ENCODE measurements around the gene HOXB4. TPM values are rescaled to one million over a fixed set of nuclear protein-coding genes. Genes with fewer than 3 reads are reported as not detected.

Gene HOXB4
- total RNA-seq, 1 experiment from 2014 or later: 27.9 TPM

DNA sequence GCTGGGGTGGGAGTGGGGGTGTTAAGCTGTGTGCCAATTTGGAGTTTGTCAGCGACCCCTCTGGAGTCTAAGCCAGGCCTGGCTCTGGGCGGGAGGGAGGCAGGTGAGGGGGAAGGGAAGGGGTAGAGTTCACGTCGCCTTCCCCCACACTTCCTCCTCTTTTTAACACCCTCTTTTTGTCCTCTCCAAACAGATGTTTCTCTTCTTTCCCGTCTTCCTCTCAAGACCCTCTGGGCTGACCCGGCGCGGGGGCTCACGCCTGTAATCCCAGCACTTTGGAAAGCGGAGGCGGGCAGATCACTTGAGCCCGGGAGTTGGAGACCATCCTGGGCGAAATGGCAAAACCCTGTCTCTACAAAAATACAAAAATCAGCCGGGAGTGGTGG, 50.6 kb downstream of the HOXB4 start:
- in situ Hi-C loops (cut with HindIII; ENCODE audit: low pct_unique_long_range_greater_than_20kb, low sequenced_read_pairs) (no loop called here), intact Hi-C loops (cut with micrococcal nuclease; ENCODE audit: unreplicated experiment) (no loop called here)
- TF ChIP-seq, protein P1, sequence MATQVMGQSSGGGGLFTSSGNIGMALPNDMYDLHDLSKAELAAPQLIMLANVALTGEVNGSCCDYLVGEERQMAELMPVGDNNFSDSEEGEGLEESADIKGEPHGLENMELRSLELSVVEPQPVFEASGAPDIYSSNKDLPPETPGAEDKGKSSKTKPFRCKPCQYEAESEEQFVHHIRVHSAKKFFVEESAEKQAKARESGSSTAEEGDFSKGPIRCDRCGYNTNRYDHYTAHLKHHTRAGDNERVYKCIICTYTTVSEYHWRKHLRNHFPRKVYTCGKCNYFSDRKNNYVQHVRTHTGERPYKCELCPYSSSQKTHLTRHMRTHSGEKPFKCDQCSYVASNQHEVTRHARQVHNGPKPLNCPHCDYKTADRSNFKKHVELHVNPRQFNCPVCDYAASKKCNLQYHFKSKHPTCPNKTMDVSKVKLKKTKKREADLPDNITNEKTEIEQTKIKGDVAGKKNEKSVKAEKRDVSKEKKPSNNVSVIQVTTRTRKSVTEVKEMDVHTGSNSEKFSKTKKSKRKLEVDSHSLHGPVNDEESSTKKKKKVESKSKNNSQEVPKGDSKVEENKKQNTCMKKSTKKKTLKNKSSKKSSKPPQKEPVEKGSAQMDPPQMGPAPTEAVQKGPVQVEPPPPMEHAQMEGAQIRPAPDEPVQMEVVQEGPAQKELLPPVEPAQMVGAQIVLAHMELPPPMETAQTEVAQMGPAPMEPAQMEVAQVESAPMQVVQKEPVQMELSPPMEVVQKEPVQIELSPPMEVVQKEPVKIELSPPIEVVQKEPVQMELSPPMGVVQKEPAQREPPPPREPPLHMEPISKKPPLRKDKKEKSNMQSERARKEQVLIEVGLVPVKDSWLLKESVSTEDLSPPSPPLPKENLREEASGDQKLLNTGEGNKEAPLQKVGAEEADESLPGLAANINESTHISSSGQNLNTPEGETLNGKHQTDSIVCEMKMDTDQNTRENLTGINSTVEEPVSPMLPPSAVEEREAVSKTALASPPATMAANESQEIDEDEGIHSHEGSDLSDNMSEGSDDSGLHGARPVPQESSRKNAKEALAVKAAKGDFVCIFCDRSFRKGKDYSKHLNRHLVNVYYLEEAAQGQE (IDR thresholded peaks at IDR 0.05; ENCODE audit: insufficient read depth in 1 of 2, low read depth in 2 of 2, low read length in 1 of 2): no peak
- TF ChIP-seq TCF7L2 (IDR thresholded peaks at IDR 0.05; ENCODE audit: low read depth, low read length) (no peak), POLR2AphosphoS5 (IDR thresholded peaks at IDR 0.05; ENCODE audit: low read depth, low read length) (no peak), SIN3A (IDR thresholded peaks at IDR 0.05; ENCODE audit: borderline replicate concordance, insufficient read depth, low read depth, low read length) (no peak)
- TF ChIP-seq, protein P2, sequence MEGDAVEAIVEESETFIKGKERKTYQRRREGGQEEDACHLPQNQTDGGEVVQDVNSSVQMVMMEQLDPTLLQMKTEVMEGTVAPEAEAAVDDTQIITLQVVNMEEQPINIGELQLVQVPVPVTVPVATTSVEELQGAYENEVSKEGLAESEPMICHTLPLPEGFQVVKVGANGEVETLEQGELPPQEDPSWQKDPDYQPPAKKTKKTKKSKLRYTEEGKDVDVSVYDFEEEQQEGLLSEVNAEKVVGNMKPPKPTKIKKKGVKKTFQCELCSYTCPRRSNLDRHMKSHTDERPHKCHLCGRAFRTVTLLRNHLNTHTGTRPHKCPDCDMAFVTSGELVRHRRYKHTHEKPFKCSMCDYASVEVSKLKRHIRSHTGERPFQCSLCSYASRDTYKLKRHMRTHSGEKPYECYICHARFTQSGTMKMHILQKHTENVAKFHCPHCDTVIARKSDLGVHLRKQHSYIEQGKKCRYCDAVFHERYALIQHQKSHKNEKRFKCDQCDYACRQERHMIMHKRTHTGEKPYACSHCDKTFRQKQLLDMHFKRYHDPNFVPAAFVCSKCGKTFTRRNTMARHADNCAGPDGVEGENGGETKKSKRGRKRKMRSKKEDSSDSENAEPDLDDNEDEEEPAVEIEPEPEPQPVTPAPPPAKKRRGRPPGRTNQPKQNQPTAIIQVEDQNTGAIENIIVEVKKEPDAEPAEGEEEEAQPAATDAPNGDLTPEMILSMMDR (IDR thresholded peaks at IDR 0.05): no peak
- POLR2A ChIA-PET: no interaction called here
- CTCF ChIA-PET: no interaction called here
- no peak for ATAC-seq
- no peaks in the 10 kb centered on the region for H3K36me3 ChIP-seq (ENCODE audit: control insufficient read depth, insufficient read depth, low read length)
- H3K4me3 ChIP-seq (ENCODE audit: low read depth in 2 of 2, low read length in 2 of 2): no peak overlapping the region
- H3K27ac ChIP-seq (ENCODE audit: low read length): no peak overlapping the region
- BruUV-seq (replicated peaks): no TSS peak
- no peaks in the 10 kb centered on the region for H3K27me3 ChIP-seq (ENCODE audit: control insufficient read depth, insufficient read depth, low read length)
- H3K4me1 ChIP-seq (ENCODE audit: control insufficient read depth, insufficient read depth, low read length): peaks cover 3% of the 10 kb centered on the region; the same call in 1 of the 2 replicates
- no peak for DNase-seq (ENCODE audit: low read depth, low spot score)
- H3K9me3 ChIP-seq (ENCODE audit: control insufficient read depth, insufficient read depth, low read depth, low read length): no peaks in the 10 kb centered on the region

DNA sequence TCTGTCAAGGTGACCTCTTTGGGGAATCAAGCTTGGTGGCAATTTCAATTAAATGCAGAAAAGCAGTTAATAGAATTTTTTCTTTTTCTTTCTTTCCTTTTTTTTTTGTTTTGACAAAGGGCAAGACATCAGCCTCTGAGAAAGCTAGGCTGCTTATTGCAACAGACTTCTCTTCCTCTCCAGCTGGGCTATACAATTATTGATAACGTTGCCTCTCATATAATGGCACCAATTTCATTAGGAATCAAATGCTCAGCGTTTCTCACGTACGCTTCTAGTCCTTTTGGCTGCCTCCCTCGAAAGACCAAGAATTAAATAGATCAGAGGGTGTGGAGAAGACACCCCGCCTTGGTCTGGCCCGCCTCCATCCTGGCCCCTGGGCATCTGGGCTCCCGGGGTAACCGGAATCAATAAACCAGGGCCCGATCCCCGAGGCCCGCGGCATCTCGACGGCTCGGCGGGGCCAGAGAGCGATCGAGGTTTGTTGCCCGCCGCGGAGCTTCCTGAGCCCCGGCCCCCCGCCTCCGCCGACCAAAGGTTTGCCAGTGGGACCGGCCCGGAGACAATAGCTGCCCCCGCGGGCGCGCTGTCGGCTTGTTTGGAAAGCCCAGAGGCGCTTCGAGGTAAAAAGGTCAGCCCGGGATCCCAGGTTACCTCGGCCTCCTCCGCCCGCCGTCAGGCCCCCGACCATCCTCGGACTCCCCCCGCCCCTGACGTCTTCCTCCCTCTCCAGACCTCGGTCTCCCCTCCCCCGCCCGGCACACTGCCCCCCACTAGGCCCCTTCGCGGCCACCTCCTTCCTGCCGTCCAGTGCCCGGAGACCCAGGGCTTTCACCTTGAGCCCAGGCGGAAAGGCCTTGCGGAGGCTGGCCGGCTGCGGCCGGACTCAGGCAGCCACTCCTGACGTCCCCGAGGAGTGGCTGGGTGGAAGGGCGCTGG, 51.3 kb downstream of the HOXB4 start:
- BruUV-seq (replicated peaks): no TSS peak
- Histone ChIP-seq H3K9me3 (ENCODE audit: control insufficient read depth, insufficient read depth, low read depth, low read length) (no peaks in the 10 kb centered on the region), H3K4me3 (ENCODE audit: low read depth in 2 of 2, low read length in 2 of 2) (no peak overlapping the region), H3K27me3 (ENCODE audit: control insufficient read depth, insufficient read depth, low read length) (no peaks in the 10 kb centered on the region), H3K36me3 (ENCODE audit: control insufficient read depth, insufficient read depth, low read length) (no peaks in the 10 kb centered on the region), H3K4me1 (ENCODE audit: control insufficient read depth, insufficient read depth, low read length) (peaks cover 9% of the 10 kb centered on the region; the same call in 1 of the 2 replicates), H3K27ac (ENCODE audit: low read length) (no peak overlapping the region)
- DNase-seq (ENCODE audit: low read depth, low spot score) (no peak), ATAC-seq (no peak)
- TF ChIP-seq TCF7L2 (IDR thresholded peaks at IDR 0.05; ENCODE audit: low read depth, low read length): no peak
- TF ChIP-seq, protein P1 (IDR thresholded peaks at IDR 0.05; ENCODE audit: insufficient read depth in 1 of 2, low read depth in 2 of 2, low read length in 1 of 2): no peak
- no peak for TF ChIP-seq POLR2AphosphoS5 (IDR thresholded peaks at IDR 0.05; ENCODE audit: low read depth, low read length)
- TF ChIP-seq, protein P2 (IDR thresholded peaks at IDR 0.05): no peak
- no peak for TF ChIP-seq SIN3A (IDR thresholded peaks at IDR 0.05; ENCODE audit: borderline replicate concordance, insufficient read depth, low read depth, low read length)
- ChIA-PET CTCF (no interaction called here), POLR2A (no interaction called here)
- in situ Hi-C loops (cut with HindIII; ENCODE audit: low pct_unique_long_range_greater_than_20kb, low sequenced_read_pairs) (no loop called here), intact Hi-C loops (cut with micrococcal nuclease; ENCODE audit: unreplicated experiment) (no loop called here)

Measured in Panc1 (cell line).